ENCODE data around the gene TST.

TST gene

GRCh38 chr22:37062376-37062675, 43.1 kb upstream of the TST start:
- Histone ChIP-seq H3K9ac (no peak overlapping the region), H2AFZ (ENCODE audit: low read depth) (no peak overlapping the region), H3K4me1 (ENCODE audit: low read depth, poor library complexity, severe bottlenecking) (no peaks in the 10 kb centered on the region), H3K4me2 (no peak overlapping the region), H4K20me1 (ENCODE audit: insufficient read depth) (no peaks in the 10 kb centered on the region), H3K4me3 (IDR thresholded peaks at IDR 0.05; ENCODE audit: insufficient read depth, low read depth, low read length) (no peak overlapping the region), H3K79me2 (ENCODE audit: insufficient read depth, low read depth) (no peaks in the 10 kb centered on the region), H3K36me3 (ENCODE audit: insufficient read depth) (no peaks in the 10 kb centered on the region), H3K27me3 (ENCODE audit: insufficient read depth, low read depth) (peaks cover under 1% of the 10 kb centered on the region; the same call in 1 of the 2 replicates), H3K27ac (no peak overlapping the region)
- TF ChIP-seq CTCF (conservative IDR thresholded peaks at IDR 0.05; ENCODE audit: low read depth, low read length): no peak

GRCh38 chr22:37061611-37062375, 42.5 kb upstream of the TST start:
- Histone ChIP-seq H3K9ac (no peak overlapping the region), H2AFZ (ENCODE audit: low read depth) (no peak overlapping the region), H3K27ac (no peak overlapping the region), H4K20me1 (ENCODE audit: insufficient read depth) (no peaks in the 10 kb centered on the region), H3K79me2 (ENCODE audit: insufficient read depth, low read depth) (no peaks in the 10 kb centered on the region), H3K27me3 (ENCODE audit: insufficient read depth, low read depth) (no peaks in the 10 kb centered on the region), H3K4me1 (ENCODE audit: low read depth, poor library complexity, severe bottlenecking) (no peaks in the 10 kb centered on the region), H3K36me3 (ENCODE audit: insufficient read depth) (no peaks in the 10 kb centered on the region), H3K4me3 (IDR thresholded peaks at IDR 0.05; ENCODE audit: insufficient read depth, low read depth, low read length) (no peak overlapping the region), H3K4me2 (no peak overlapping the region)
- TF ChIP-seq CTCF (conservative IDR thresholded peaks at IDR 0.05; ENCODE audit: low read depth, low read length): no peak

GRCh38 chr22:37060801-37061610, 41.8 kb upstream of the TST start:
- H3K27me3 ChIP-seq (ENCODE audit: insufficient read depth, low read depth): no peaks in the 10 kb centered on the region
- no peak overlapping the region for H3K4me3 ChIP-seq (IDR thresholded peaks at IDR 0.05; ENCODE audit: insufficient read depth, low read depth, low read length)
- no peaks in the 10 kb centered on the region for H4K20me1 ChIP-seq (ENCODE audit: insufficient read depth)
- H3K4me2 ChIP-seq: no peak overlapping the region
- no peaks in the 10 kb centered on the region for H3K36me3 ChIP-seq (ENCODE audit: insufficient read depth)
- TF ChIP-seq CTCF (conservative IDR thresholded peaks at IDR 0.05; ENCODE audit: low read depth, low read length): no peak
- H3K79me2 ChIP-seq (ENCODE audit: insufficient read depth, low read depth): no peaks in the 10 kb centered on the region
- H2AFZ ChIP-seq (ENCODE audit: low read depth): no peak overlapping the region
- no peak overlapping the region for H3K27ac ChIP-seq
- H3K9ac ChIP-seq: no peak overlapping the region
- H3K4me1 ChIP-seq (ENCODE audit: low read depth, poor library complexity, severe bottlenecking): no peaks in the 10 kb centered on the region

GRCh38 chr22:37059876-37060449, 40.7 kb upstream of the TST start:
- Histone ChIP-seq H3K36me3 (ENCODE audit: insufficient read depth) (no peaks in the 10 kb centered on the region), H3K4me1 (ENCODE audit: low read depth, poor library complexity, severe bottlenecking) (no peaks in the 10 kb centered on the region), H3K27me3 (ENCODE audit: insufficient read depth, low read depth) (no peaks in the 10 kb centered on the region), H3K79me2 (ENCODE audit: insufficient read depth, low read depth) (no peaks in the 10 kb centered on the region), H3K9ac (no peak overlapping the region), H3K4me3 (IDR thresholded peaks at IDR 0.05; ENCODE audit: insufficient read depth, low read depth, low read length) (no peak overlapping the region), H2AFZ (ENCODE audit: low read depth) (no peak overlapping the region), H3K27ac (no peak overlapping the region), H4K20me1 (ENCODE audit: insufficient read depth) (no peaks in the 10 kb centered on the region), H3K4me2 (no peak overlapping the region)
- TF ChIP-seq CTCF (conservative IDR thresholded peaks at IDR 0.05; ENCODE audit: low read depth, low read length): no peak
